Measurements from ENCODE around the gene LYZL2. TPM values are rescaled to one million over a fixed set of nuclear protein-coding genes. Genes with fewer than 3 reads are reported as not detected.
"Not testable (repeated sequence)": the region's sequence is repeated elsewhere in the genome, so short reads cannot be mapped to it uniquely, and the experiment has no call there.

LYZL2 gene
- polyA plus RNA-seq, result not detected

DNA sequence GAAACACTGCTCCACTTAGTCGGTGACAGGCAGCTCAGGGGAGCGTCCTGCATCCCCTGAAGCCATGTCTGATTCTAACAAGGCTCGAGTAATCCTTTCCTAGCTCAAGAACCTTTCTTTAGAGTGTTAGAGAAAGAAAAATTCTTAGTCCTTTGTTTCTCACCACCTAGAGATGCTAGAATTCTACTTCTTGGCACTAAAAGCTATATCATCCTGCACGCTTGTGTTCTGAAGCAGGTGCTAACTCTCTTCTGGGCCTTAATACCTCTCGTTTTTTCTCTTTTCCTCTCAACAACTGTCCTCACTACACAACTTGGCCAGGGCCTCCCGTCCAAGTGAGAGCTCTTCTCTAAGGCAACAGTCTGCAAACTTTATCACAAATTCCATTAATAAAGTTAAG lies at the start of gene LYZL2:
TSS of gene LYZL2 (minus strand) at position 101 of the 400 bp plus-strand sequence. CDS start 2,838 bp downstream, outside the sequence.
- 79 to 83% methylated on average over 6 of the region's 6 CpGs for WGBS, 2 donors
- Histone ChIP-seq H3K36me3 (ENCODE audit: control insufficient read depth in 2 of 2, insufficient read depth in 2 of 2, low read length in 1 of 2) (no peaks in the 10 kb centered on the region), H3K4me3 (ENCODE audit: low read depth in 1 of 2, low read length in 2 of 2) (no peak within 1 kb of the TSS), H3K4me1 (ENCODE audit: control insufficient read depth in 2 of 2, insufficient read depth in 2 of 2, low read length in 1 of 2) (no peaks in the 10 kb centered on the region), H3K9me3 (ENCODE audit: control insufficient read depth in 2 of 2, insufficient read depth in 1 of 2, low read depth in 1 of 2, low read length in 1 of 2) (peaks cover 0 to 3% of the 10 kb centered on the region in 2 donors), H3K27ac (ENCODE audit: low read depth in 2 of 2, low read length in 1 of 2) (no peak within 1 kb of the TSS), H3K27me3 (ENCODE audit: control insufficient read depth in 1 of 2, insufficient read depth in 2 of 2, low read length in 2 of 2) (no peaks in the 10 kb centered on the region)

DNA sequence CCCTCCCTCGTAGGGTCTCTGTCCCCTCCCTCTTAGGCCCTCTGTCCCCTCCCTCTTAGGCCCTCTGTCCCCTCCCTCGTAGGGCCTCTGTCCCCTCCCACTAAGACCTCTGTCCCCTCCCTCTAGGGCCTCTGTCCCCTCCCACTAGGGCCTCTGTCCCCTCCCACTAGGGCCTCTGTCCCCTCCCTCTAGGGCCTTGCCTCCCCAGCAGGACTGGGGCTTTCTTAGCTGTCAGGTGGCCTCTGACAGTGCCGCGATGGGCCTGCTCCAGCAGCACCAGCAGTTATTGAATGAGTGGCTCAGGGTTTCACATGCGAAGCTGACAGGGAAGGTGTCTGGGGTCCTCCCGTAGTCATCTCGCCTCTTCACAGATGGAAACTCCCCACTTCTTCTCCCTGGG lies 48.1 kb upstream of the LYZL2 start:
- not testable (repeated sequence) for H3K27ac ChIP-seq (ENCODE audit: low read depth in 2 of 2, low read length in 1 of 2); H3K27me3 ChIP-seq (ENCODE audit: control insufficient read depth in 1 of 2, insufficient read depth in 2 of 2, low read length in 2 of 2); H3K4me3 ChIP-seq (ENCODE audit: low read depth in 1 of 2, low read length in 2 of 2); H3K4me1 ChIP-seq (ENCODE audit: control insufficient read depth in 2 of 2, insufficient read depth in 2 of 2, low read length in 1 of 2); H3K36me3 ChIP-seq (ENCODE audit: control insufficient read depth in 2 of 2, insufficient read depth in 2 of 2, low read length in 1 of 2); H3K9me3 ChIP-seq (ENCODE audit: control insufficient read depth in 2 of 2, insufficient read depth in 1 of 2, low read depth in 1 of 2, low read length in 1 of 2)
- 72 to 84% methylated on average over 4 to 5 of the region's 7 CpGs for WGBS, 2 donors

DNA sequence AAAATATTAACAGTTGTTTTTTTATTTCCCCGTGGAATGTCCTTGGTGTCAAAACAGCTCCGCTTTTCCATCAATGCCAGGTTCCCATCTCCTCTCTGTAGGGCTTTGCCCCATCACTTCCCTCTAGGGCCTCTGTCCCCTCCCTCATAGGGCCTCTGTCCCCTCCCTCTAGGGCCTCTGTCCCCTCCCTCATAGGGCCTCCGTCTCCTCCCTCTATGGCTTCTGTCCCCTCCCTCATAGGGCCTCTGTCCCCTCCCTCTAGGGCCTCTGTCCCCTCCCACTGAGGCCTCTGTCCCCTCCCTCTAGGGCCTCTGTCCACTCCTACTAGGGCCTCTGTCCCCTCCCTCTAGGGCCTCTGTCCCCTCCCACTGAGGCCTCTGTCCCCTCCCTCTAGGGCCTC lies 47.6 kb upstream of the LYZL2 start:
- not testable (repeated sequence) for H3K4me3 ChIP-seq (ENCODE audit: low read depth in 1 of 2, low read length in 2 of 2); H3K27ac ChIP-seq (ENCODE audit: low read depth in 2 of 2, low read length in 1 of 2); H3K4me1 ChIP-seq (ENCODE audit: control insufficient read depth in 2 of 2, insufficient read depth in 2 of 2, low read length in 1 of 2); H3K27me3 ChIP-seq (ENCODE audit: control insufficient read depth in 1 of 2, insufficient read depth in 2 of 2, low read length in 2 of 2); H3K9me3 ChIP-seq (ENCODE audit: control insufficient read depth in 2 of 2, insufficient read depth in 1 of 2, low read depth in 1 of 2, low read length in 1 of 2); H3K36me3 ChIP-seq (ENCODE audit: control insufficient read depth in 2 of 2, insufficient read depth in 2 of 2, low read length in 1 of 2)
- 78 to 89% methylated on average over 3 of the region's 3 CpGs for WGBS, 2 donors

DNA sequence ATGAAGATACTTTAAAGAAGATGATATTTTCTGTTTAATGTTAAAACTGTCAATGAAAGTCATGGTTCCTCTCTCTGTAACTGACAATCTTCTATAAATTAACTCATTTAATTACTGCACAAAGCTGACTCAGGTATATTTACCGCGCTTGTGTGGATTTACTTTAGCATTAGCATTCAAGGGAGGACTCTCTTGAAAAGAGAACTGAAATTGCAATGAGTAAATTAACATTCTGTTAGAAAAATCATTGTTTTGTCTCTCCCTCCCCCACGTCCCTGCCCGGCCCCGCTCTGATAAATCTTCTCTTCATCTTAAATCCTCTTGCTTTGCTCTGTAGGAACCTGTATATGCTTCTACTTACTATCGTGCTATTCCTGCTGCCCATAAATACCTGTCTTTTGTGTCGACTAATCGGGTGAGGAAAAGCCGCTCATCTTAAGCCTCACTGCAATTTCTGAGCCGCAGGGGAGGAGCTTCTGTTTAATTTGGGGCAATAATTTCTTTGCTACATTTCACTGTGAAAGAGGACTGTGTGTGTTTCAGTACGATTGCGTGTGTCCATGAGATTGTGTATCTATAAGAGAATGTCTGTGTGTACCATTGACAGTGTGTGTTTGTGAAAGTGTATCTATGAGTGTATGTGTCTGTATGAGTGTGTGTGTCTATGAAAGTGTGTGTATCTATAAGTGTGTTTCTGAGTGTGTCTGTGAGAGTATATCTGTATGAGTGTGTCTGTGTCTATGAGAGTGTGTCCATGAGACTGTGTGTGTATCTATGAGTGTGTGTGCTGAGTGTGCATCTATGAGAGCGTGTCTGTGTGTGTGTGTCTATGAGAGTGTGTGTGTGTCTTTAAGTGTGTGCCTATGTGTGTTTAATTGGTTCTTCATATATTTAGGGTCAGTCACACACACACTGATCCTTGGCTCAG lies 46.5 kb upstream of the LYZL2 start:
- Histone ChIP-seq H3K9me3 (ENCODE audit: control insufficient read depth in 2 of 2, insufficient read depth in 1 of 2, low read depth in 1 of 2, low read length in 1 of 2) (no peaks in the 10 kb centered on the region), H3K27me3 (ENCODE audit: control insufficient read depth in 1 of 2, insufficient read depth in 2 of 2, low read length in 2 of 2) (no peaks in the 10 kb centered on the region), H3K36me3 (ENCODE audit: control insufficient read depth in 2 of 2, insufficient read depth in 2 of 2, low read length in 1 of 2) (no peaks in the 10 kb centered on the region), H3K4me1 (ENCODE audit: control insufficient read depth in 2 of 2, insufficient read depth in 2 of 2, low read length in 1 of 2) (no peaks in the 10 kb centered on the region), H3K27ac (ENCODE audit: low read depth in 2 of 2, low read length in 1 of 2) (no peak overlapping the region), H3K4me3 (ENCODE audit: low read depth in 1 of 2, low read length in 2 of 2) (no peak overlapping the region)
- WGBS, 2 donors, result 58 to 61% methylated on average over 11 of the region's 13 CpGs

DNA sequence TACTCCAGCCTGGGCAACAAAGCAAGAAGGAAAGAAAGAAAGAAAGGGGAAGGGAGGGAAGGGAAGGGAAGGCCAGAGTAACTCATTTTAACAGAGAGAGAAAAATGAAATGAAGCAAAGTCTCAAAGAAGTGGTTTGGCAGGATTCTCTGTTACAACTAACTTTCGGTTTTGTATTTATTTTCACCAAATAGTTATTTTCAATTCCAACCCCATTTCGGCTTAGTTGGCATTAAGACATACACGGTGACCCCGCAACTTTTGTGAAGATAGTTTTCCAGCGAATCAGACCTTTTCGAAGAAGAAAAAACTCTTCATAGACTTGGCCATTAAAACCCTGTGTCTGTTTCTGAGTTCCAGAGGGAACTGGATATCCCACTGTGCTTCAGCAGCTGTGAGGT lies 45.2 kb upstream of the LYZL2 start:
- H3K27ac ChIP-seq (ENCODE audit: low read depth in 2 of 2, low read length in 1 of 2), result no peak overlapping the region

DNA sequence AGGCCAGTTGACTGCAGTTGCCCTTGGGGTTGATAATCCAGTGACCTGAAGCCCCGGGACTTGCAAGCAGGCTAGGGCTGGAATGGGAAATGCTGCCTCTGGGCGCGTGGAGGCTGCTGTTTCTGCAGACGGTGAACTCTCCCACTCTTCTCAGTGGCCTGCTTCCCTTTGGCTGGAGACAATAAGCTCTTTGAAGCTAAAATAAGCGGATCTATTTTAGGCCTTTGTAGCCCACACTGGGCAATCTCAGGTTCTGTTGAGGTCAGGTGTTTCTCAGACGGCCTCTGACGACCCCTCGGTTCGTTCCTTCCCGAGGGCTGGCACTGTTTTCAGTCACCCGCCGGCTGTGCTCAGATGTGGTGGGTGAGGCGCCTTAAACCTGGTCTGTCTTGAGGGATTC lies 43.7 kb upstream of the LYZL2 start:
- H3K27me3 ChIP-seq (ENCODE audit: control insufficient read depth in 1 of 2, insufficient read depth in 2 of 2, low read length in 2 of 2); H3K4me3 ChIP-seq (ENCODE audit: low read depth in 1 of 2, low read length in 2 of 2); H3K27ac ChIP-seq (ENCODE audit: low read depth in 2 of 2, low read length in 1 of 2); H3K4me1 ChIP-seq (ENCODE audit: control insufficient read depth in 2 of 2, insufficient read depth in 2 of 2, low read length in 1 of 2); H3K9me3 ChIP-seq (ENCODE audit: control insufficient read depth in 2 of 2, insufficient read depth in 1 of 2, low read depth in 1 of 2, low read length in 1 of 2); H3K36me3 ChIP-seq (ENCODE audit: control insufficient read depth in 2 of 2, insufficient read depth in 2 of 2, low read length in 1 of 2): not testable (repeated sequence)
- 64 to 69% methylated on average over 6 to 8 of the region's 13 CpGs for WGBS, 2 donors

More for the DNA sequence above, 45.2 kb upstream of the LYZL2 start:
- Histone ChIP-seq H3K27me3 (ENCODE audit: control insufficient read depth in 1 of 2, insufficient read depth in 2 of 2, low read length in 2 of 2) (no peaks in the 10 kb centered on the region), H3K9me3 (ENCODE audit: control insufficient read depth in 2 of 2, insufficient read depth in 1 of 2, low read depth in 1 of 2, low read length in 1 of 2) (no peaks in the 10 kb centered on the region), H3K4me3 (ENCODE audit: low read depth in 1 of 2, low read length in 2 of 2) (no peak overlapping the region), H3K36me3 (ENCODE audit: control insufficient read depth in 2 of 2, insufficient read depth in 2 of 2, low read length in 1 of 2) (no peaks in the 10 kb centered on the region), H3K4me1 (ENCODE audit: control insufficient read depth in 2 of 2, insufficient read depth in 2 of 2, low read length in 1 of 2) (no peaks in the 10 kb centered on the region)
- WGBS, 2 donors, result 65 to 71% methylated on average over 6 of the region's 6 CpGs

DNA sequence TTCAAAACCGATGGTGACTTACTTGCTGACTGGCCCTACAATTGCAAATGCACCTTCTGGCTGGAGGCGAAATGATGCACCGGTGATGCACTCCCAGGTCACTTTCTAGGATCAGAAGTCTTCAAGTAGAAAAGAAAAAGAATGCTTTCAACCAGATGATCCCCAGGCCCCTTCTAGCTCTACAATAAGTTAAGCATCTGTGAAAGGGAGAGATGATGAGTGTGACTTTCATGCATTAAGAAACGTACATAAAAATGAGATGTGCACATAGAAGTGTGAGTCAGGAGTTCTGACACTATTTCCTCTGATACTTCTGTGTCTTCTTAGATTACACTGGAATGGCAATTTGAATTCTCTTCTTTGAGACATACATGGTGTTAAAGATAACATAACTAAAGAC lies 42.8 kb upstream of the LYZL2 start:
- not testable (repeated sequence) for H3K4me3 ChIP-seq (ENCODE audit: low read depth in 1 of 2, low read length in 2 of 2); H3K4me1 ChIP-seq (ENCODE audit: control insufficient read depth in 2 of 2, insufficient read depth in 2 of 2, low read length in 1 of 2); H3K9me3 ChIP-seq (ENCODE audit: control insufficient read depth in 2 of 2, insufficient read depth in 1 of 2, low read depth in 1 of 2, low read length in 1 of 2); H3K36me3 ChIP-seq (ENCODE audit: control insufficient read depth in 2 of 2, insufficient read depth in 2 of 2, low read length in 1 of 2); H3K27ac ChIP-seq (ENCODE audit: low read depth in 2 of 2, low read length in 1 of 2); H3K27me3 ChIP-seq (ENCODE audit: control insufficient read depth in 1 of 2, insufficient read depth in 2 of 2, low read length in 2 of 2)
- WGBS, 2 donors, result 79 to 84% methylated on average over 4 of the region's 4 CpGs

DNA sequence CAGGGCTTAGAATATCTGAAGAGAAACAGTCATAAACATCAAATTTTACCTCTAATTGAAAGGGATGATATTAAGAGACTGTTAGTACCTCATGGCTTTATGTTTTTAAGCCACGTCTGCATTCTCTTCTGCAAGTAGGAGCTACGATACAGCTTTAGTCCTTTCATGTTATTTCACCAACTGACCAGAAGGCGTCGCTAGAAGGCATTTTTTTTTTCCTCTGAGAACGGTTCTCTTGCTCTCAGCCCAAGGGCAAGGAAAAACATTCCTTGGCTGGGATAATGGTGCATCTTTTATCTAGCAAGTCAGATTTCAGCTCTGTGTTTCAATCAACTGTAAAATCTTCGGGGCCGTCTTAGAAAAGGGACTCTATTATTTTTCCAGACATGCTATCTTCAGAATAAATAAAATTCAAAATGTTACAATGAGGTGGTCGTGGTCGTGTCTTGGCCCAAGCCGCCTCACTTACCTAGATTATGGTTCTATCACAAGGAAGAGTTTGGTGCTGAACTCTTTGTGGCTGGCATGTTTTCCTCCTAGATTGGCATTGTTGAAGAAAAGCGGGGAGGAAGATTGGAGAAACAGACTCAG lies 41.6 kb upstream of the LYZL2 start:
- Histone ChIP-seq H3K27me3 (ENCODE audit: control insufficient read depth in 1 of 2, insufficient read depth in 2 of 2, low read length in 2 of 2) (no peaks in the 10 kb centered on the region), H3K36me3 (ENCODE audit: control insufficient read depth in 2 of 2, insufficient read depth in 2 of 2, low read length in 1 of 2) (no peaks in the 10 kb centered on the region), H3K9me3 (ENCODE audit: control insufficient read depth in 2 of 2, insufficient read depth in 1 of 2, low read depth in 1 of 2, low read length in 1 of 2) (no peaks in the 10 kb centered on the region), H3K4me1 (ENCODE audit: control insufficient read depth in 2 of 2, insufficient read depth in 2 of 2, low read length in 1 of 2) (no peaks in the 10 kb centered on the region), H3K27ac (ENCODE audit: low read depth in 2 of 2, low read length in 1 of 2) (no peak overlapping the region), H3K4me3 (ENCODE audit: low read depth in 1 of 2, low read length in 2 of 2) (no peak overlapping the region)
- 35 to 37% methylated on average over 11 of the region's 11 CpGs for WGBS, 2 donors

DNA sequence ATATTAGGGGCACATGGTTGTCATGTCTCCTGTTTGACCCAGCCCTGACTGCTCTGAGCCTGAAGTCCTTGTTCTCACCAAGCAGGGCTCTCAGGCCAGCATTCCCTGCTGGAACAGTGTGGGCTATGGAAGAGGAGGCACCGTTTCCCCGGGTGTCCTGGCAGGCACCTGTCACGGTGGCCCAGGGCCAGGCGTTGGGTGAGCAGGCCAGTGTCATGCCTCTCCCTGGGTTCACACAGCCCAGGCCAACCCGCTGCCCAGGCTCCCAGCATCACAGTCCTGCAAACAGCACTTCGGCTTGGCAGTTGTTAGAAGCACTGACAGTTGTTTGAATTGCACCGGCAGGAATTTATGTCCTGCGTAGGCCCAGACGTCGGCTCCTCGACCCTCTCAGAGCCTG lies 38.4 kb upstream of the LYZL2 start:
- not testable (repeated sequence) for H3K4me1 ChIP-seq (ENCODE audit: control insufficient read depth in 2 of 2, insufficient read depth in 2 of 2, low read length in 1 of 2); H3K4me3 ChIP-seq (ENCODE audit: low read depth in 1 of 2, low read length in 2 of 2); H3K36me3 ChIP-seq (ENCODE audit: control insufficient read depth in 2 of 2, insufficient read depth in 2 of 2, low read length in 1 of 2); H3K27me3 ChIP-seq (ENCODE audit: control insufficient read depth in 1 of 2, insufficient read depth in 2 of 2, low read length in 2 of 2); H3K9me3 ChIP-seq (ENCODE audit: control insufficient read depth in 2 of 2, insufficient read depth in 1 of 2, low read depth in 1 of 2, low read length in 1 of 2); H3K27ac ChIP-seq (ENCODE audit: low read depth in 2 of 2, low read length in 1 of 2)
- WGBS, 2 donors, result 65 to 71% methylated on average over 11 of the region's 11 CpGs

DNA sequence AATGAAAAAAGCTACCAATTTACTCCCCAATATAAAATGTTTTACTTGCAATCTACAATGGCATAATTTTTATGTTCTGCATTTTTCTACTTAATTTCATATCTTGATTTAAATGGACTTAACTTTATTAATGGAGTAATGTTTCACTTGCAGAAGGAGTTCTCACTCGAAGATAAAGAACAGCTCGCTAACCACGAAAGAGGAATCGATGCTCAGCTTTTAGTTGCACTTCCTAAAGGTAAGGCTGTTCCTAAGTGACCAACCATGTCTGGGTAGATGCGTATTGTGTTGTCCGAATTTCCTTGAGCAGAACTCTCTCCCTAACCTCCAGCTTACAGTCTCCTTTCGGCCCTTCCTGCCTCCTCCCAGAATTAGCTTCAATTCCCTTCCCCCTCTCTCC lies 33.9 kb upstream of the LYZL2 start:
- H3K27ac ChIP-seq (ENCODE audit: low read depth in 2 of 2, low read length in 1 of 2); H3K27me3 ChIP-seq (ENCODE audit: control insufficient read depth in 1 of 2, insufficient read depth in 2 of 2, low read length in 2 of 2); H3K4me3 ChIP-seq (ENCODE audit: low read depth in 1 of 2, low read length in 2 of 2); H3K9me3 ChIP-seq (ENCODE audit: control insufficient read depth in 2 of 2, insufficient read depth in 1 of 2, low read depth in 1 of 2, low read length in 1 of 2); H3K4me1 ChIP-seq (ENCODE audit: control insufficient read depth in 2 of 2, insufficient read depth in 2 of 2, low read length in 1 of 2); H3K36me3 ChIP-seq (ENCODE audit: control insufficient read depth in 2 of 2, insufficient read depth in 2 of 2, low read length in 1 of 2): not testable (repeated sequence)
- 75 to 85% methylated on average over 4 to 5 of the region's 7 CpGs for WGBS, 2 donors

Data from esophagus (tissue), 2 donors.